GM19035 (cell line): ENCODE measurements around the gene MTHFSD.

Experiments
- ATAC-seq: cut with Tn5 transposase; IDR thresholded peaks from one replicate; pipeline ENCODE4 v1.9.1; 2021; ENCODE audit not compliant: unreplicated experiment

The MTHFSD gene

GRCh38 chr16:86553356-86553755 lies 1.7 kb downstream of the MTHFSD start:
- ATAC-seq = no peak

GRCh38 chr16:86550281-86550680 lies 4.8 kb downstream of the MTHFSD start:
- no peak for ATAC-seq

- ATAC-seq = no peak
These were observed 5.2 kb downstream of the MTHFSD start for GRCh38 chr16:86549893-86550190.

- ATAC-seq = no peak
These were observed 5.8 kb downstream of the MTHFSD start for GRCh38 chr16:86549076-86549892.

- ATAC-seq = no peak
These were observed 7.7 kb downstream of the MTHFSD start for GRCh38 chr16:86547286-86547685.

GRCh38 chr16:86546638-86547013 lies 8.4 kb downstream of the MTHFSD start:
- no peak for ATAC-seq

GRCh38 chr16:86545954-86546637 lies 8.9 kb downstream of the MTHFSD start:
- ATAC-seq = no peak

- no peak for ATAC-seq
These were observed 9.6 kb downstream of the MTHFSD start for GRCh38 chr16:86545481-86545880.

- no peak for ATAC-seq
These were observed 12.0 kb downstream of the MTHFSD start for GRCh38 chr16:86542756-86543750.

GRCh38 chr16:86541560-86541959 lies 13.5 kb downstream of the MTHFSD start:
- no peak for ATAC-seq

- ATAC-seq = no peak
These were observed 14.1 kb downstream of the MTHFSD start for GRCh38 chr16:86540894-86541293.

GRCh38 chr16:86538196-86538780 lies 16.7 kb downstream of the MTHFSD start:
- ATAC-seq = no peak

- no peak for ATAC-seq
These were observed 17.5 kb downstream of the MTHFSD start for GRCh38 chr16:86537486-86537885.

- ATAC-seq = no peak
These were observed 18.4 kb downstream of the MTHFSD start for GRCh38 chr16:86536621-86537020.

- no peak for ATAC-seq
These were observed 20.0 kb downstream of the MTHFSD start for GRCh38 chr16:86534779-86535615.

- ATAC-seq = no peak
These were observed 21.2 kb downstream of the MTHFSD start for GRCh38 chr16:86533767-86534351.

- ATAC-seq = no peak
These were observed 22.0 kb downstream of the MTHFSD start for GRCh38 chr16:86533076-86533475.

- ATAC-seq = no peak
These were observed 22.6 kb downstream of the MTHFSD start for GRCh38 chr16:86532526-86532815.

GRCh38 chr16:86531641-86532525 lies 23.2 kb downstream of the MTHFSD start:
- no peak for ATAC-seq
